ENCODE data around the gene GLCE.

The GLCE gene

DNA sequence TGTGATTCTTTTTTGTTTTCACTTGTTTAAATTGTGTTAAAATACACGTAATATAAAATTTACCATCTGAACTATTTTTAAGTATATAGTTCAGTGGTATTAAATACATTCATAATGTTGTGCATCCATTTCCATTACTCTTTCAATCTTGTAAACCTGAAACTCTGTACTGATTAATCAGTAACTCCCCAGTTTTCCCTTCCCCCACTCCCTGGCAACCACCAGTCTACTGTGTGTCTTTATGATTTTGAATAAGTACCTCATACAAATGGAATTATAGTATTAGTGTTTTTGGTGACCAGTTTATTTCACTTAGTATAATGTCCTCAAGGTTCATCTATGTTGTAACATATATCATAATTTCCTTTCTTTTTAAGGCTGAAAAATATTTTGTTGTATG is 59.3 kb downstream of the GLCE start:
- H3K27ac ChIP-seq: no peak overlapping the region
- no peaks in the 10 kb centered on the region for H3K9me3 ChIP-seq
- no peaks in the 10 kb centered on the region for H3K36me3 ChIP-seq
- no peak for TF ChIP-seq CTCF (IDR thresholded peaks at IDR 0.05)
- H3K4me1 ChIP-seq (ENCODE audit: control insufficient read depth in 1 of 2, insufficient read depth in 1 of 2, low read depth in 1 of 2, low read length in 1 of 2): no peaks in the 10 kb centered on the region
- no peak overlapping the region for H3K4me3 ChIP-seq (ENCODE audit: low read depth in 1 of 2, low read length in 1 of 2)
- H3K27me3 ChIP-seq: no peaks in the 10 kb centered on the region

DNA sequence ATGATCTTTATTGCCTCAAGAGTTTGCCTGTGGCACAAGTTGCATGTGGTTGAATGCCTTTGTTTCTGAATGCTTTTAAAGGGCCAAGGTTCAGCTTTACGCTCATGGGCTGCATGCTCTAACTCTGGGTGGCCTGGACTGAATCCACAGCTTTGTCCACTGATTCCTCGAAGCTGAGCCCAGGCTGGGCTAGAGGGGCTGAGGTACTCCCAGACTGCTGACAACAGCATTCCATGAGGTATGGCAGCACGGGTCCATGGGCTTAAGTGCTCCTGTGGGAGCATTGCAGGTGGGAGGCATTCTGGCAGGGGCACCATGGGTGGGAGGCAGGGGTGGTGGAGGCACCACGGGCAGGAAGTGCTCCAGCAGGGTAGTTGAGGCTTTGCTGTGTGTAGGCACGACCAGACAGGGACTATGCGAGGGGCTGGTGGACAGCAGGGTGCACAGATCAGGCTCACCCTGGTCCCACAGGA is 61.6 kb downstream of the GLCE start:
- Histone ChIP-seq H3K36me3 (no peaks in the 10 kb centered on the region), H3K4me3 (ENCODE audit: low read depth in 1 of 2, low read length in 1 of 2) (no peak overlapping the region), H3K9me3 (no peaks in the 10 kb centered on the region), H3K27ac (no peak overlapping the region), H3K27me3 (no peaks in the 10 kb centered on the region), H3K4me1 (ENCODE audit: control insufficient read depth in 1 of 2, insufficient read depth in 1 of 2, low read depth in 1 of 2, low read length in 1 of 2) (no peaks in the 10 kb centered on the region)
- TF ChIP-seq CTCF (IDR thresholded peaks at IDR 0.05): no peak

DNA sequence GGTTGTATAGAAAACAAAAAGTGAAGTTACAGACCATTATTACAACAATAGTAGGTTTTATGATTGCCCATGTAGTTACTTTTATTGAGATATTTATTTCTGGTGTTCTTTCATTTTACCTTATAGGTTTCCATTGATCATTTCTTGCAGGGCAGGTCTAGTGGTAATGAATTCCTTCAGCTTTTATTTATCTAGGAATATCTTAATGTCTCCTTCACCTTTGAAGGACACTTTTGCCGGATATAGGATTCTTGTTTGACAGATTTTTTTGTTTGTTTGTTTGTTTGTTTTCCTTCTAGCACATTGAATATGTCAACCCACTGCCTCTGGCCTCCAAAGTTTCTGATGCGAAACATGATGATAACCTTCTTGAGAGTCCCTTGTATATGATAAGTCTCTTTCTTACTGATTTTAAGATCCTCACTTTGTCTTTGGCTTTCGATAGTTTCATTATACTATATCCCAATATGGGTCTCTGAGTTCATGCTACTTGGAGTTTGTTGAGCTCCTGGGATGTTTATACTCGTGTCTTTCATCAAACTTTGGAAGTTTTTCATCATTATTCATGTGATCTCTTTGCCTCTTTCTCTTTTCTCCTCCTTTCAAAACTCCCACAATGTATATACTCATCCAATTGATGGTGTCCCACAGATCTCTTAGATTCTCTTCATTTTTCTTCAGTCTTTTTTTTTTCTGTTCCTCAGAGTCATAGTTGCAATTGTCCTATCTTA is 62.8 kb downstream of the GLCE start:
- Histone ChIP-seq H3K4me1 (ENCODE audit: control insufficient read depth in 1 of 2, insufficient read depth in 1 of 2, low read depth in 1 of 2, low read length in 1 of 2) (no peaks in the 10 kb centered on the region), H3K4me3 (ENCODE audit: low read depth in 1 of 2, low read length in 1 of 2) (no peak overlapping the region), H3K27ac (no peak overlapping the region), H3K9me3 (no peaks in the 10 kb centered on the region), H3K27me3 (no peaks in the 10 kb centered on the region), H3K36me3 (no peaks in the 10 kb centered on the region)
- TF ChIP-seq CTCF (IDR thresholded peaks at IDR 0.05): no peak

- Histone ChIP-seq H3K27me3 (no peaks in the 10 kb centered on the region), H3K9me3 (no peaks in the 10 kb centered on the region), H3K4me1 (ENCODE audit: control insufficient read depth in 1 of 2, insufficient read depth in 1 of 2, low read depth in 1 of 2, low read length in 1 of 2) (no peaks in the 10 kb centered on the region), H3K36me3 (no peaks in the 10 kb centered on the region), H3K4me3 (ENCODE audit: low read depth in 1 of 2, low read length in 1 of 2) (no peak overlapping the region), H3K27ac (no peak overlapping the region)
- no peak for TF ChIP-seq CTCF (IDR thresholded peaks at IDR 0.05)
Measured at GRCh38 chr15:69224383-69224782, 63.9 kb downstream of the GLCE start.

DNA sequence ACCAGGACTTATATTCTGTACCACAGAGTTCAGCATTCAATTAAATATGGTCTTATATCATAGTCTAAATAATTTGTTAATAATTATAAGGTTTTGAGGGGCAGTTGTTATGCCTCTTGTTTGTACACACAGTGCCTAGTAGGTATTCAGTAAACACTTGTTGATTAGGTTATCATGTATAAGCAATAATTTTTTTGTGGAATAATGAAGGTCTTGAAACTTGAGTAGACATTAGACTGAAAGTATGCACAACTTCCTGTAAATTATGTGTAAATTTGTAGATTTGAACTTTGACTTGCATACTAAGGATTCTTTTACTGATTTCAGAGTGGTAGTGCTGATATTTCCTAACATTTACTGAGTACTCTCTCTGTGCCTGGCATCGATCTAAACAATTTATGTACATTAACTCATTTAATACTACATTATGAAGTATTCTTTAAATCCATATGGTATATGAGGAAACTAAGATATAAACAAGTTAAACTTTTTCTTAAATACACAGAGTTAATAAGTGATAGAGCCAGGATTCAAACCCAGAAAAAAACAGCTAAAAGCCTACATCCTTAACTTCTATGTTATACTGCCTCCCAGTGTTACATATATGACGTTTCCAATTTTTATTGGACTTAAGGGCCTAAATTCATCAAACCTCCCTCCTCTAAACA is 65.1 kb downstream of the GLCE start:
- no peak overlapping the region for H3K27ac ChIP-seq
- H3K4me1 ChIP-seq (ENCODE audit: control insufficient read depth in 1 of 2, insufficient read depth in 1 of 2, low read depth in 1 of 2, low read length in 1 of 2): no peaks in the 10 kb centered on the region
- no peaks in the 10 kb centered on the region for H3K36me3 ChIP-seq
- no peak for TF ChIP-seq CTCF (IDR thresholded peaks at IDR 0.05)
- H3K27me3 ChIP-seq: no peaks in the 10 kb centered on the region
- H3K9me3 ChIP-seq: no peaks in the 10 kb centered on the region
- no peak overlapping the region for H3K4me3 ChIP-seq (ENCODE audit: low read depth in 1 of 2, low read length in 1 of 2)
